CD4-positive, alpha-beta T cell treated with Interleukin-10 for 1 hour (primary cell): ENCODE results near the gene MACROD2.

ENCODE experiments used
- DNase-seq: peaks from one replicate; pipeline ENCODE4 v3.0.0-alpha.2; 2020

Gene MACROD2

GRCh38 chr20:15031546-15032351, 1036.4 kb downstream of the MACROD2 start:
- DNase-seq = no peak

- no peak for DNase-seq
These were observed 1037.0 kb downstream of the MACROD2 start for GRCh38 chr20:15032352-15032622.

GRCh38 chr20:15033269-15033668, 1038.0 kb downstream of the MACROD2 start:
- no peak for DNase-seq

- DNase-seq = no peak
These were observed 1038.6 kb downstream of the MACROD2 start for GRCh38 chr20:15033891-15034290.

- no peak for DNase-seq
These were observed 1041.6 kb downstream of the MACROD2 start for GRCh38 chr20:15036948-15037347.

- no peak for DNase-seq
These were observed 1043.9 kb downstream of the MACROD2 start for GRCh38 chr20:15039088-15039752.

GRCh38 chr20:15042723-15043122, 1047.4 kb downstream of the MACROD2 start:
- DNase-seq = no peak

GRCh38 chr20:15045246-15045645, 1049.9 kb downstream of the MACROD2 start:
- no peak for DNase-seq

GRCh38 chr20:15047042-15047441, 1051.7 kb downstream of the MACROD2 start:
- DNase-seq = no peak

- DNase-seq = no peak
These were observed 1052.3 kb downstream of the MACROD2 start for GRCh38 chr20:15047601-15048000.

- no peak for DNase-seq
These were observed 1060.9 kb downstream of the MACROD2 start for GRCh38 chr20:15056246-15056645.

- DNase-seq = no peak
These were observed 1063.5 kb downstream of the MACROD2 start for GRCh38 chr20:15058841-15059240.

GRCh38 chr20:15059438-15059837, 1064.1 kb downstream of the MACROD2 start:
- DNase-seq = no peak

GRCh38 chr20:15060265-15061060, 1065.1 kb downstream of the MACROD2 start:
- DNase-seq = no peak

- no peak for DNase-seq
These were observed 1065.7 kb downstream of the MACROD2 start for GRCh38 chr20:15061061-15061430.

GRCh38 chr20:15061955-15062354, 1066.6 kb downstream of the MACROD2 start:
- no peak for DNase-seq

GRCh38 chr20:15063081-15063480, 1067.8 kb downstream of the MACROD2 start:
- DNase-seq = no peak

- DNase-seq = no peak
These were observed 1069.4 kb downstream of the MACROD2 start for GRCh38 chr20:15064741-15065140.

- no peak for DNase-seq
These were observed 1070.5 kb downstream of the MACROD2 start for GRCh38 chr20:15065794-15066193.

GRCh38 chr20:15068486-15068885, 1073.2 kb downstream of the MACROD2 start:
- DNase-seq = no peak

GRCh38 chr20:15069355-15069754, 1074.0 kb downstream of the MACROD2 start:
- no peak for DNase-seq

- no peak for DNase-seq
These were observed 1075.9 kb downstream of the MACROD2 start for GRCh38 chr20:15071085-15071808.

GRCh38 chr20:15072316-15072715, 1077.0 kb downstream of the MACROD2 start:
- no peak for DNase-seq
